Tibial nerve (tissue), 4 donors: ENCODE data around the gene ARMH4. TPM values are rescaled to one million over a fixed set of nuclear protein-coding genes. Genes with fewer than 3 reads are reported as not detected.
A peak's percentile ranks its signal among the peaks of the same experiment; 100 is the strongest.

ENCODE experiments used
- DNase-seq, 2 donors: peaks; one replicate each; pipeline ENCODE4 v3.0.0-alpha.2; 2019; ENCODE audit warnings: low spot score in 2 of 2
- H3K27ac ChIP-seq, 4 donors: fragments of 200-600 bp; sonication (generic) in 3 of 4; one replicate each; pipeline ENCODE4 v1.5.1; 2017 to 2019; ENCODE audit warnings: mild to moderate bottlenecking in 1 of 4
- H3K27me3 ChIP-seq, 2 donors: fragments of 200-600 bp; sonication (generic) in 1 of 2; one replicate each; pipeline versions ENCODE4 v1.5.1 to v1.6.0; 2017 to 2019
- H3K36me3 ChIP-seq, 3 donors: fragments of 200-600 bp; sonication (generic); one replicate each; pipeline ENCODE4 v1.5.1; 2018 to 2019
- H3K4me1 ChIP-seq, 4 donors: fragments of 200-600 bp; sonication (generic) in 3 of 4; one replicate each; pipeline ENCODE4 v1.5.1; 2017 to 2019
- H3K4me3 ChIP-seq, 4 donors: fragments of 200-600 bp; sonication (generic) in 3 of 4; one replicate each; pipeline ENCODE4 v1.5.1; 2017 to 2019; ENCODE audit warnings: mild to moderate bottlenecking in 1 of 4, moderate library complexity in 1 of 4
- H3K9me3 ChIP-seq, 4 donors: fragments of 200-600 bp; sonication (generic) in 3 of 4; one replicate each; pipeline ENCODE4 v1.5.1; 2017 to 2019
- CTCF ChIP-seq, 5 experiments: fragments of 200-600 bp in 3 of 5; fragments of 450-650 bp in 2 of 5; sonication (generic) in 3 of 5; IDR thresholded peaks; one replicate each; pipeline ENCODE4 v1.5.1; 2016 to 2019; ENCODE audit warnings: antibody characterized with exemption in 5 of 5, mild to moderate bottlenecking in 3 of 5, moderate library complexity in 2 of 5
- EP300 ChIP-seq, 2 donors: sonication (generic); formaldehyde crosslinking; IDR thresholded peaks; one replicate each; pipeline ENCODE4 v1.6.1; 2017; ENCODE audit warnings: antibody characterized with exemption in 2 of 2, mild to moderate bottlenecking in 1 of 2
- POLR2A ChIP-seq, 2 donors: fragments of 450-650 bp; IDR thresholded peaks; one replicate each; pipeline ENCODE4 v1.6.1; 2017; ENCODE audit warnings: antibody characterized with exemption in 2 of 2, mild to moderate bottlenecking in 2 of 2, moderate library complexity in 2 of 2
- WGBS, 2 donors: methylation state at CpG; one replicate each; pipeline ENCODE4 v1.1.5; 2018; 5-methylcytosine and 5-hydroxymethylcytosine counted together
- total RNA-seq, 4 donors: library from RNA; depleted of rRNA; stranded (reverse); fragments of >200 nt; gene quantifications; one replicate each; pipeline ENCODE4 v1.1.0, GENCODE V29; 2016

Gene ARMH4
- total RNA-seq, 4 donors from 2014 or later, result 3.6 to 9.0 (median 5.6) TPM

DNA sequence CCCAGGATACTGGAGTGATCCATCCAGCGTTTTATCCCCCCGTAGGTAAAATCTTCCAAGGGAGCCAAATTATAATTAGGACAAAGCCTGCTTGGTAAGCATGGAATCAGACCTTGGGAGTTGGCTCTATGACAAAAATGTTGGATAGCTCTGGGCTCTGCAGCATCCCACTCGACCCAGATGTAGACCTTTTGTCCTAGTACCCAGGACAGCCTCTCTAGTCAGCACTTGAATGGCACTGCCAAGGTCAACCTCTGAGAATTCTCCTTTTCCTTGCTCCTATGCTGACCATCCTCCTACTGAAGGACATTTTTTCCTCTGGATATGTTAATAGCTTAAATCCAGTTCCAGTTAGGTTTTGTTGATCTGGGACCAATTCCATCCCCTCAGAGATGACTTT lies 181.4 kb downstream of the ARMH4 start:
- no peak for TF ChIP-seq EP300 (IDR thresholded peaks at IDR 0.05)
- no peak for TF ChIP-seq CTCF (IDR thresholded peaks at IDR 0.05)
- no peak for TF ChIP-seq POLR2A (IDR thresholded peaks at IDR 0.05)
- no peak overlapping the region for H3K27ac ChIP-seq
- no peak overlapping the region for H3K4me3 ChIP-seq
- no peaks in the 10 kb centered on the region for H3K9me3 ChIP-seq
- no peaks in the 10 kb centered on the region for H3K4me1 ChIP-seq
- WGBS, 2 donors, result 44 to 46% methylated on average over 3 of the region's 3 CpGs
- no peak for DNase-seq
- no peaks in the 10 kb centered on the region for H3K27me3 ChIP-seq
- H3K36me3 ChIP-seq, result no peaks in the 10 kb centered on the region

DNA sequence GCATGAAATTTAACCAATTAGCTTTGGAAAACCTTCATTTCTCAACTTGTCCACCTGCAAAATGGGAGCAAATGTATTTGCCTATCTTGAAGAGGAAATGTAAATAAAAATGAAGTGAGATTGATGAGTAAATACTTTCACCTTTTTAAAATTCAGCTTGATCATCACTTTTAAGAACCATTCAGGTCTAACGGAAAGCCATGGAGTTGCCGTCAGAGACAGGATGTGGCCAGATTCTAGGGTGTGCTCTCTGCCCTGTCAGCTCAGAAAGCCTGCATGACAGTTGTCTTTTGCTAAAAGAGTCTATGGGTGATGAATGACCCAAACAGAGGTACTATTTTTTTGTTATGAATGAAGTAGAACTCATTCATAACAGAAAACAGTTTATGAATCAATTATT lies 181.8 kb downstream of the ARMH4 start:
- no peaks in the 10 kb centered on the region for H3K4me1 ChIP-seq
- H3K9me3 ChIP-seq, result no peaks in the 10 kb centered on the region
- TF ChIP-seq POLR2A (IDR thresholded peaks at IDR 0.05) (no peak), CTCF (IDR thresholded peaks at IDR 0.05) (no peak), EP300 (IDR thresholded peaks at IDR 0.05) (no peak)
- DNase-seq, result no peak
- H3K4me3 ChIP-seq, result no peak overlapping the region
- no peak overlapping the region for H3K27ac ChIP-seq
- no peaks in the 10 kb centered on the region for H3K36me3 ChIP-seq
- 81 to 89% methylated on average over 2 of the region's 2 CpGs for WGBS, 2 donors
- no peaks in the 10 kb centered on the region for H3K27me3 ChIP-seq

- no peak for TF ChIP-seq EP300 (IDR thresholded peaks at IDR 0.05)
- TF ChIP-seq CTCF (IDR thresholded peaks at IDR 0.05), result no peak
- no peak for TF ChIP-seq POLR2A (IDR thresholded peaks at IDR 0.05)
- no peaks in the 10 kb centered on the region for H3K36me3 ChIP-seq
- 64 to 79% methylated on average over 2 of the region's 2 CpGs for WGBS, 2 donors
- no peaks in the 10 kb centered on the region for H3K9me3 ChIP-seq
- DNase-seq, result no peak
- peaks cover 0 to 37% (median 8%) of the 10 kb centered on the region in 4 donors for H3K4me1 ChIP-seq
- no peak overlapping the region for H3K4me3 ChIP-seq
- no peaks in the 10 kb centered on the region for H3K27me3 ChIP-seq
- peak overlapping the region in 1 of 4 donors; percentile 50 for H3K27ac ChIP-seq
Measured at GRCh38 chr14:57963071-57963470, 188.9 kb downstream of the ARMH4 start.

- 13 to 19% methylated on average over 12 of the region's 12 CpGs for WGBS, 2 donors
- no peaks in the 10 kb centered on the region for H3K9me3 ChIP-seq
- no peaks in the 10 kb centered on the region for H3K27me3 ChIP-seq
- no peak overlapping the region for H3K4me3 ChIP-seq
- no peak for DNase-seq
- no peaks in the 10 kb centered on the region for H3K36me3 ChIP-seq
- peak overlapping the region in 1 of 4 donors; percentile 50 for H3K27ac ChIP-seq
- H3K4me1 ChIP-seq, result peaks cover 0 to 37% (median 8%) of the 10 kb centered on the region in 4 donors
- no peak for TF ChIP-seq POLR2A (IDR thresholded peaks at IDR 0.05)
- TF ChIP-seq CTCF (IDR thresholded peaks at IDR 0.05), result no peak
- TF ChIP-seq EP300 (IDR thresholded peaks at IDR 0.05), result no peak
Measured at GRCh38 chr14:57962325-57963035, 189.5 kb downstream of the ARMH4 start.

DNA sequence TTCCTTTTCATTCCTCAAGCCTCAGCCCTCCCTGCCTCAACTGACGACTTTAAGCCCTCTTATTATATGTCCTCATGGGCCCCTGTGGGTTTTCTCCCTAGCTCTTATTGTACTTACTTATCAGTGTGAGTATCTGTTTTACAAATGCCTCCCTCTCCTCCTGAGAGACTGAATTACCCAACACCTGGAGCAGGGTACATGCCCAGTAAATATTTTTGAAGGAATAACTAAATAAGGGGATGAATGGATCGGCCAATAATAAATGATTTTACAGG lies 190.3 kb downstream of the ARMH4 start:
- no peak overlapping the region for H3K4me3 ChIP-seq
- 48 to 56% methylated on average over 2 of the region's 2 CpGs for WGBS, 2 donors
- TF ChIP-seq POLR2A (IDR thresholded peaks at IDR 0.05) (no peak), CTCF (IDR thresholded peaks at IDR 0.05) (no peak), EP300 (IDR thresholded peaks at IDR 0.05) (no peak)
- H3K36me3 ChIP-seq, result no peaks in the 10 kb centered on the region
- peaks cover 0 to 37% (median 8%) of the 10 kb centered on the region in 4 donors for H3K4me1 ChIP-seq
- no peak for DNase-seq
- H3K27me3 ChIP-seq, result no peaks in the 10 kb centered on the region
- H3K27ac ChIP-seq, result peak overlapping the region in 2 of 4 donors; percentile 54 to 55
- H3K9me3 ChIP-seq, result no peaks in the 10 kb centered on the region
